ENCODE measurements around the gene CGB8.

The CGB8 gene

DNA sequence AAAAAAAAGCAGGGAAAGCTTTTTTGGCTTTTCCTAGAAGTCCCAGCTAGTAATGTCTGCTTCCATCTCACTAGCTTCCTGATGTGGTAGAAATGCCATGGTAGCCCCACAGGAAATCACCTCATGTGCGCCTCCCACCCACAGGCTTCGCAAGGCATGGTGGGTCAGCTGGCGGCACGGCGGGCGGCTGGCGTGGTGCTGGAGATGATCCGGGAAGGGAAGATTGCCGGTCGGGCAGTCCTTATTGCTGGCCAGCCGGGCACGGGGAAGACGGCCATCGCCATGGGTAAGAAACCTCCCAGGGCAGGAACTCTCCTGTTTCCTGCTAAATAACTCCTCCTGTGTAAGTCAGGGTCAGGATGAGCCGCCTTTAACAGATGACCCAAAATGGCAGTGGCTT lies 44.8 kb downstream of the CGB8 start:
- DNase-seq: no peak

- DNase-seq: no peak
Measured at GRCh38 chr19:48999481-49000325, 49.2 kb downstream of the CGB8 start.

GRCh38 chr19:48997972-48998371 lies 50.9 kb downstream of the CGB8 start:
- DNase-seq: peak; percentile 33

Measured in NCI-H345 (cell line).